HG02571 (cell line): ENCODE measurements around the gene SERPINA5.
"Not testable (repeated sequence)": the region's sequence is repeated elsewhere in the genome, so short reads cannot be mapped to it uniquely, and the experiment has no call there.

Experiments
- ATAC-seq: cut with Tn5 transposase; IDR thresholded peaks from one replicate; pipeline ENCODE4 v1.9.1; 2021; ENCODE audit warnings: mild to moderate bottlenecking, moderate library complexity; ENCODE audit not compliant: unreplicated experiment

The SERPINA5 gene

DNA sequence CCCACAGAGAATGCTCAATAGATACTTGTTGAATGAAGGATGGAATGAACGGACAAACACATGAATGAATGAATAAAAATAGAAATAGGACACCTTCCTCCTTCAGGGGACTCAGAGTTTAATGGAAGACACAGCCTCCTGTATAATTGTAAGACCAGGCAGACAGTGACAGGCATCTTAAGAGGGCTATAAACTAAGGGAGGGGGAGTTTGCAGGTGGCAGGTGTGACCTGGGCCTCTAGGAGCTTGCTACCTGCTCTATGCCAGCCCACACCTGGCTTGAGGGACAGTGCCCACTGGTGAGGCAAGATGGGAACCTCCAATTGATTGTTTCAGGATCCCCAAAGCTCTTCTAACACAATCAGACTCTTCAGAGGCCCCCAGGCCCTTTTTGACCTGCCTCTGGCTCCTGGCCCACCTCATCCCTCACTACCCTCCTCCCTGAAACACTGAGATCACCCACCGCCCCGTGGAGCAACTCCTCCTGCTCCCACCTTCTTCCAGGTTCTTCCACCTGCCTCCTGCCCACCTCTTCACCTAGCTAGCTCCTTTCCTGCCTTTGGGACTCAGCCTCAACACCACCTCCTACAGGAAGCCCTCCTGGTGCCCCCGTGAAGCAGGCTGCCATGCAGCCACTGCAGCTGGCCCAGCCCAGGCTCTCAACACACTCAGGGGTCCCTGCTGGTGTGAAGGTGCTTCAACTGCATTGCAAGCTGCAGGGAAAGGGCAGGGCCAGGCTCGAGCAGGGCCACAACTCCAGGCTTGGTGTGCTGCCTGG is 40.3 kb downstream of the SERPINA5 start:
- ATAC-seq, result no peak

GRCh38 chr14:94622653-94623421 is 41.6 kb downstream of the SERPINA5 start:
- no peak for ATAC-seq

DNA sequence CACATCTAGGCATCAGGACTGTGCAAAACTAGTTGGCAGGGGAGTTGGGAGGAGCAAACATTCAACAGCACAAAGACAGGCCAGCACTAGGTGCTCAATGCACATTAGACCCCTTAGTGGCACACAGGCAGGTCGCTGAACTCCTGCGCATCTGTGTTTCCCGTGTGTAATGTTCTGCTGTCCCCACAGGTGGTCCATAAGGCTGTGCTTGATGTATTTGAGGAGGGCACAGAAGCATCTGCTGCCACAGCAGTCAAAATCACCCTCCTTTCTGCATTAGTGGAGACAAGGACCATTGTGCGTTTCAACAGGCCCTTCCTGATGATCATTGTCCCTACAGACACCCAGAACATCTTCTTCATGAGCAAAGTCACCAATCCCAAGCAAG is 42.2 kb downstream of the SERPINA5 start:
- ATAC-seq, result no peak

- ATAC-seq, result no peak
Observed at GRCh38 chr14:94623856-94624499, 42.8 kb downstream of the SERPINA5 start.

GRCh38 chr14:94624537-94625352 is 43.5 kb downstream of the SERPINA5 start:
- ATAC-seq, result no peak

- no peak for ATAC-seq
Observed at GRCh38 chr14:94625353-94625635, 44.1 kb downstream of the SERPINA5 start.

GRCh38 chr14:94628578-94628977 is 47.4 kb downstream of the SERPINA5 start:
- ATAC-seq, result no peak

- no peak for ATAC-seq
Observed at GRCh38 chr14:94630396-94630795, 49.2 kb downstream of the SERPINA5 start.

DNA sequence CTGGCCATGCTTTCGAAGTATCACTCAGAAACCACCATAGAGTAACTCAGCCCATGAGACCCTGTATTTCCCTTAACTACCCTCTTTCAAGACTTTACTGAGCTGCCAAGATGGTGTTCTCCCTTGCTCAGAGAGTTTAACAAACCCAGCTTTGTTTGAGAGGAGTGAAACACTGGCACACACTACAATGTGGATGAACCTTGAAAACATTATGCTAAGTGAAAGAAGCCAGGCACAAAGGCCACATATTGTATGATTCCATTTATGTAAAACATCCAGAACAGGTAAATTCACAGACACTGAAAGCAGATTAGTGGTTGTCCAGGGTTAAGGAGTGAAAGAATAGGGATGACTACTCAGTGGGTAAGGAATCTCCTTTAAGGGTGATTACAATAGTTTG is 49.8 kb downstream of the SERPINA5 start:
- ATAC-seq, result no peak

DNA sequence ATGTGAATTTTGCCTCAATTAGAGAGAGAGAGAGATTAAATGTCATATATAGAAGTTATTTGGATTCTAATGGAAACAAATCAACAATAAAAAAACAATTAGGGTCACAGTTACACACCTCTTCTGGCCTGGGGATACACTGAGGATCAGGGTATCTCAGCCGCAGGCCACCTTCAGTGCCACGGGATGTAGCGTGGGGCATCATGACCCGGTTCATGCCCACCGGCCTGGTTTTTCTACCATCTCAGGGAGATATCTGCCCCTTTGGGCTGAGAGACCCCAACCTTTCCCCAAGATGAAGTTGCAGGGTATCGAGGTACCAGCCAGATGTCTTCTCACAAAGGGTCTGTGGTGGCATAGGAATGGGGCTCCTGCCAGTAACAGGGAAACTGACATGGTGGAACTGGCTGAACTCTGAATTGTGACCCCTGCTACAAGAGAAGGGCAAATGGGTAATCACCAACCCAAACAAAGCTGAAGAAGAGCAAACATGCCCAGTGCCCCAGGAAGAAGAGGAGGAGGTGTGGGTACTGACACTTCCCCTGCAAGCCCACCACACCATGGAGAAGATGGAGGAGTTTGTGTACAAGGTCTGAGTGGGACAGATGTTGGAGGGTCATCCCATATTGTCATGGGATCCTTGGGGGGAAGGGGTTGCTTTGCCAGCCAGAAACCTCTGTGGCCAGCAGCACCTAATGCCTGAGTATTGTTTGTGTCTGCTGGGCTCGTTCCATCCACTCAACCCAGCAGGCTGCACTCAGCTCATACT is 50.5 kb downstream of the SERPINA5 start:
- no peak for ATAC-seq

GRCh38 chr14:94632305-94632590 is 51.0 kb downstream of the SERPINA5 start:
- no peak for ATAC-seq

- no peak for ATAC-seq
Observed at GRCh38 chr14:94633121-94633520, 51.9 kb downstream of the SERPINA5 start.

- no peak for ATAC-seq
Observed at GRCh38 chr14:94635154-94635553, 53.9 kb downstream of the SERPINA5 start.

DNA sequence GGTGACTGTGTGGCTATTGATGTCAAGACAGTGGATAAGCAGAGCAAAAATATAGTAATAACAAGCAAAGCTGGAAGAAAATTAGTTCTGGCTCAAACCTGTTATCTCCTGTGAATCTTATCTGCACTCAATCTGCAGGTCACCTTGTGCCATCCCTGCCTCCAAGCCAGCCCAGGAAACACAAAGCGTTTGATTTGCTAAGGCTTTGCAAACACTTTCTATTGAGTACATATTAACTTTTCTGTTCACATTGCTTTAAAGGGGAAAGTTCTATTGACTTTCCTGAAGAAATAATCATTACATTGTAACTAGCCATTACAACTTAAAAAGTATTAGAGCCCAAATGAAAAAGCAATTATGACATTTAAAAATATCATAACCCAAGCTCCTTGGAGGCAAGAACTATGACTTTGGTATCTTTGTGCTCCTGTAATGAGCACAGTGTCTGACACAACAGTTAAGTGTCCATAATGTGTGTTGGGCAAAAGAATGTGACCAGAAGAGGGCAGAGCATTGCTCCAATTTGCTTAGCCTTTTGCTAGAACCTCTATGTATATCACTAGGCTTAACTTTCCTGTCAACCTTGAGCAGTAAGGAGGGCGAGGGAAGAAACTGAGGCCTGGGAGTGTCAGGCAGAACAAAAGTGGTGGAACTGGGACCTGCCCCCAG is 55.7 kb downstream of the SERPINA5 start:
- ATAC-seq, result no peak

- not testable (repeated sequence) for ATAC-seq
Observed at GRCh38 chr14:94637814-94638213, 56.6 kb downstream of the SERPINA5 start.

GRCh38 chr14:94638339-94638738 is 57.1 kb downstream of the SERPINA5 start:
- no peak for ATAC-seq

DNA sequence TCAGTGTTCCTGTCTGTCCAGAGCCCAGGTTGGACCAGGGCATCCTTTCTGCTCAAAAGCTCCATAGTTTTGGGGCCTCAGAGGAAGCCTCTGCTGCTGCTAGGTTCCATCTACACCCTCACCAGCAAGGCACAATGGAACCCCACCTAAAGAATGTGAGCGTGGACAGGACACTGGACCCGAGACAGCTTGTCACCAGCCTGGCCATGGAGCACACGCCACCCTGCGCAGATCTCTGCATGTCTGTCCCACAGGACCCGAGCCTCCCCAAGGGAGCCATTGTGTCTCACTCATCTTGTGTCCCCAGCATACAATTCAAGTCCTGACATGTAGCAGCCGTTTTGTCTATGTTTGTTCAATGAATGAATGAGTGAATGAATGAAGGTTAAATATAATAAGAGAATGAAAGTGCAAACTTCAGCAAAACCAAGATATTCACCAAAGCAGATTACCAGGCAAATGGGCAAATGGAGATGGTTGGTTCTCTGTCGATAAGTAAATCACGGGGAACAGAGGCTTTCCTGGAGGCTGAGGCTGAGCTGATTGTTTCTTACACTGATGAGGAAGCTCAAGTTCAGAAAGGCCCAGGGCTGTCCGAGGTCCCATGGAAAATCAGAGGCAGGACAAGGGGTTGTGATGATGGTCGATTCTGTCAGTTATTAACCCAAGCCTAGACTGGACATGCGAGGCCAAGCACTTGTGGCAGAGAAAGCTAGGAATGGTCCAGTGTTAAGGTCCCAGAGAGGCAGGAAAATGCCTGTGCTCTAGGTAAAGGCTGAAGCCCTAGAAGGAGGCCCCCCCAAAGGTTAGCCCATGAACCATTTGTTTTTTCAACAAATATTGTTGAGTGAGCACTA is 58.0 kb downstream of the SERPINA5 start:
- ATAC-seq, result no peak

- no peak for ATAC-seq
Observed at GRCh38 chr14:94640721-94641631, 59.8 kb downstream of the SERPINA5 start.
